KMS-11 (cell line): Measurements from ENCODE around the gene ST8SIA6.

Source experiments
- H2AFZ ChIP-seq: fragments of 200-600 bp; sonication (generic); 2 replicates; pipeline ENCODE4 v1.6.1; 2016; ENCODE audit warnings: antibody characterized with exemption, mixed run types, low read depth
- H3K27ac ChIP-seq: fragments of 200-600 bp; sonication (generic); 2 replicates; pipeline ENCODE4 v1.6.1; 2016; ENCODE audit warnings: mild to moderate bottlenecking, mixed run types
- H3K27me3 ChIP-seq: fragments of 200-600 bp; sonication (generic); 2 replicates; pipeline ENCODE4 v1.6.1; 2017; ENCODE audit warnings: mild to moderate bottlenecking, low read depth, mixed run types, moderate library complexity; ENCODE audit not compliant: insufficient read depth
- H3K36me3 ChIP-seq: fragments of 200-600 bp; sonication (generic); 2 replicates; pipeline ENCODE4 v1.6.1; 2017; ENCODE audit warnings: mild to moderate bottlenecking, mixed run types; ENCODE audit not compliant: insufficient read depth
- H3K4me1 ChIP-seq: fragments of 200-600 bp; sonication (generic); 2 replicates; pipeline ENCODE4 v1.6.1; 2016; ENCODE audit warnings: mild to moderate bottlenecking, low read depth, mixed run types; ENCODE audit not compliant: poor library complexity, severe bottlenecking
- H3K4me2 ChIP-seq: fragments of 200-600 bp; sonication (generic); 2 replicates; pipeline ENCODE4 v1.7.0; 2016; ENCODE audit warnings: mild to moderate bottlenecking, mixed run types
- H3K4me3 ChIP-seq: fragments of 200-600 bp; sonication (generic); IDR thresholded peaks from 2 replicates; pipeline ENCODE4 v1.6.1; 2017; ENCODE audit warnings: low read depth, low read length, mixed read lengths; ENCODE audit not compliant: insufficient read depth
- H3K79me2 ChIP-seq: fragments of 200-600 bp; sonication (generic); 2 replicates; pipeline ENCODE4 v1.6.1; 2016; ENCODE audit warnings: low read depth, mixed run types; ENCODE audit not compliant: insufficient read depth
- H3K9ac ChIP-seq: fragments of 200-600 bp; sonication (generic); 2 replicates; pipeline ENCODE4 v1.6.1; 2016; ENCODE audit warnings: mild to moderate bottlenecking, mixed run types
- H4K20me1 ChIP-seq: fragments of 200-600 bp; sonication (generic); 2 replicates; pipeline ENCODE4 v1.6.1; 2016; ENCODE audit warnings: mild to moderate bottlenecking, mixed run types; ENCODE audit not compliant: insufficient read depth
- CTCF ChIP-seq: fragments of 200-600 bp; sonication (generic); conservative IDR thresholded peaks from 2 replicates; pipeline ENCODE4 v1.6.1; 2017; ENCODE audit warnings: low read depth, mild to moderate bottlenecking, antibody characterized with exemption, low read length, moderate library complexity, mixed read lengths

The ST8SIA6 gene

GRCh38 chr10:17423632-17424186 is 30.7 kb downstream of the ST8SIA6 start:
- no peak overlapping the region for H3K4me3 ChIP-seq
- H3K4me2 ChIP-seq: no peak overlapping the region
- H3K79me2 ChIP-seq: no peaks in the 10 kb centered on the region
- H3K36me3 ChIP-seq: no peaks in the 10 kb centered on the region
- H3K27ac ChIP-seq: no peak overlapping the region
- no peaks in the 10 kb centered on the region for H4K20me1 ChIP-seq
- no peaks in the 10 kb centered on the region for H3K27me3 ChIP-seq
- no peak overlapping the region for H3K9ac ChIP-seq
- no peak overlapping the region for H2AFZ ChIP-seq
- no peaks in the 10 kb centered on the region for H3K4me1 ChIP-seq
- no peak for TF ChIP-seq CTCF

- Histone ChIP-seq H3K36me3 (no peaks in the 10 kb centered on the region), H3K27me3 (no peaks in the 10 kb centered on the region), H3K79me2 (no peaks in the 10 kb centered on the region), H3K4me1 (no peaks in the 10 kb centered on the region), H3K4me3 (no peak overlapping the region), H3K9ac (no peak overlapping the region), H4K20me1 (no peaks in the 10 kb centered on the region), H2AFZ (no peak overlapping the region), H3K4me2 (no peak overlapping the region), H3K27ac (no peak overlapping the region)
- TF ChIP-seq CTCF: no peak
These were observed 31.5 kb downstream of the ST8SIA6 start for GRCh38 chr10:17422931-17423330.

DNA sequence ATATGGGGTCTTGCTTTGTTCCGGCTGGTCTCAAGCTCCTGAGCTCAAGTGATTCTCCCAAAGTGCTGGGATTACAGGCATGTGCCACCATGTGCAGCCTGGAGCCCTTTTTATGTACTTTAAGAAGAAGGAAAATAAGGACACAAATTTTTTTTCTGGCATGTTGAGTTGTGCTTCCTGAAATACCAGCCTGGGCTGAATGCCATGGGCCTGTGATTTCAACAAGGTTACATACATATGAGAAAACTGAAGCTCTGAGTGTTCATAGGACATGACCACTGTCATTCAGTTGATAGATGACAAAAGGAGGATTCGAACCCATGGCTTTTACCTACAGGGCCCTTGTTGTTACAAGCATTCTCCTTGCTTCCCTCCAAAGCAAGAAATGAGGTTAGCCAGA is 36.1 kb downstream of the ST8SIA6 start:
- no peak for TF ChIP-seq CTCF
- Histone ChIP-seq H3K79me2 (no peaks in the 10 kb centered on the region), H3K36me3 (no peaks in the 10 kb centered on the region), H3K4me1 (no peaks in the 10 kb centered on the region), H3K9ac (no peak overlapping the region), H2AFZ (no peak overlapping the region), H3K4me2 (no peak overlapping the region), H3K4me3 (no peak overlapping the region), H4K20me1 (no peaks in the 10 kb centered on the region), H3K27ac (no peak overlapping the region), H3K27me3 (no peaks in the 10 kb centered on the region)

- Histone ChIP-seq H3K4me1 (no peaks in the 10 kb centered on the region), H4K20me1 (no peaks in the 10 kb centered on the region), H3K27me3 (no peaks in the 10 kb centered on the region), H3K4me2 (no peak overlapping the region), H3K79me2 (no peaks in the 10 kb centered on the region), H3K9ac (no peak overlapping the region), H3K4me3 (no peak overlapping the region), H2AFZ (no peak overlapping the region), H3K27ac (no peak overlapping the region), H3K36me3 (no peaks in the 10 kb centered on the region)
- no peak for TF ChIP-seq CTCF
These were observed 37.8 kb downstream of the ST8SIA6 start for GRCh38 chr10:17416442-17417211.
